Small intestine (tissue), 7 donors: ENCODE results near the gene TNFRSF1A. TPM values are rescaled to one million over a fixed set of nuclear protein-coding genes. Genes with fewer than 3 reads are reported as not detected.

Experiments used
- DNase-seq, 2 donors: peaks; one replicate each; pipeline versions ENCODE4 v3.0.0 to v3.0.0-alpha.2; 2013
- FAIRE-seq: peaks from 2 replicates; lab custom pipeline; 2012; peaks lifted over from hg19 to GRCh38; lab: Jason Lieb, UNC
- H3K27ac ChIP-seq, 3 donors: one replicate each; pipeline ENCODE4 v1.5.1; 2013; ENCODE audit warnings: low read length in 2 of 3, mild to moderate bottlenecking in 2 of 3, control low read depth in 1 of 3, inconsistent platforms in 1 of 3, low read depth in 1 of 3, moderate library complexity in 1 of 3
- H3K27me3 ChIP-seq, 3 donors: one replicate each; pipeline ENCODE4 v1.6.1; 2013; ENCODE audit warnings: low read length in 3 of 3, inconsistent platforms in 1 of 3; ENCODE audit not compliant: control insufficient read depth in 3 of 3, insufficient read depth in 3 of 3
- H3K36me3 ChIP-seq, 3 donors: one replicate each; pipeline ENCODE4 v1.6.1; 2013; ENCODE audit warnings: low read length in 3 of 3, inconsistent platforms in 1 of 3, low read depth in 1 of 3, mild to moderate bottlenecking in 1 of 3, moderate library complexity in 1 of 3; ENCODE audit not compliant: control insufficient read depth in 3 of 3, insufficient read depth in 2 of 3
- H3K4me1 ChIP-seq, 3 donors: one replicate each; pipeline ENCODE4 v1.6.1; 2013; ENCODE audit warnings: low read length in 2 of 3, inconsistent platforms in 1 of 3, low read depth in 1 of 3, mild to moderate bottlenecking in 1 of 3, moderate library complexity in 1 of 3; ENCODE audit not compliant: control insufficient read depth in 3 of 3, insufficient read depth in 2 of 3
- H3K4me3 ChIP-seq, 3 donors: one replicate each; pipeline ENCODE4 v1.5.1; 2013; ENCODE audit warnings: low read length in 3 of 3, control low read depth in 1 of 3, inconsistent platforms in 1 of 3, low read depth in 1 of 3, mild to moderate bottlenecking in 1 of 3, moderate library complexity in 1 of 3
- H3K9me3 ChIP-seq, 2 donors: one replicate each; pipeline ENCODE4 v1.6.1; 2013; ENCODE audit warnings: low read depth in 1 of 2, low read length in 1 of 2; ENCODE audit not compliant: control insufficient read depth in 2 of 2, insufficient read depth in 1 of 2
- WGBS, 3 donors: extraction: QIAGEN DNeasy Blood & Tissue Kit; methylation state at CpG; one replicate each; pipeline ENCODE4 v1.1.7; 2013; 5-methylcytosine and 5-hydroxymethylcytosine counted together
- polyA plus RNA-seq, 4 donors: library from polyadenylated mRNA; stranded (reverse) in 3 of 4; unstranded in 1 of 4; fragments of 200-250 nt in 3 of 4; fragments of 120-200 nt in 1 of 4; gene quantifications; one replicate each; pipeline versions ENCODE4 v1.2.1 to v1.2.3, GENCODE V29; 2013
- donor health status: healthy with polysubstance abuse.
- donor health status: control.
- donor health status: control.
- donor health status: Bipolar disorder and iron deficiency.
- donor health status: healthy.

TNFRSF1A gene
- polyA plus RNA-seq, 4 donors = 77.2 to 108 (median 97.6) TPM

- FAIRE-seq = no peak
- H3K9me3 ChIP-seq = no peaks in the 10 kb centered on the region
- 13 to 37% (median 29%) methylated on average over 8 of the region's 8 CpGs for WGBS, 3 donors
- no peaks in the 10 kb centered on the region for H3K27me3 ChIP-seq
- peaks cover 9 to 47% (median 9%) of the 10 kb centered on the region in 3 donors for H3K4me1 ChIP-seq
- H3K36me3 ChIP-seq = peaks cover 0 to 7% (median 0%) of the 10 kb centered on the region in 3 donors
- H3K4me3 ChIP-seq = peak overlapping the region in 1 of 3 donors; percentile 2
- peak overlapping the region; percentile 42 to 87 (median 42) for H3K27ac ChIP-seq
- DNase-seq = no peak
These were observed 30.6 kb upstream of the TNFRSF1A start for GRCh38 chr12:6372403-6373003.

DNA sequence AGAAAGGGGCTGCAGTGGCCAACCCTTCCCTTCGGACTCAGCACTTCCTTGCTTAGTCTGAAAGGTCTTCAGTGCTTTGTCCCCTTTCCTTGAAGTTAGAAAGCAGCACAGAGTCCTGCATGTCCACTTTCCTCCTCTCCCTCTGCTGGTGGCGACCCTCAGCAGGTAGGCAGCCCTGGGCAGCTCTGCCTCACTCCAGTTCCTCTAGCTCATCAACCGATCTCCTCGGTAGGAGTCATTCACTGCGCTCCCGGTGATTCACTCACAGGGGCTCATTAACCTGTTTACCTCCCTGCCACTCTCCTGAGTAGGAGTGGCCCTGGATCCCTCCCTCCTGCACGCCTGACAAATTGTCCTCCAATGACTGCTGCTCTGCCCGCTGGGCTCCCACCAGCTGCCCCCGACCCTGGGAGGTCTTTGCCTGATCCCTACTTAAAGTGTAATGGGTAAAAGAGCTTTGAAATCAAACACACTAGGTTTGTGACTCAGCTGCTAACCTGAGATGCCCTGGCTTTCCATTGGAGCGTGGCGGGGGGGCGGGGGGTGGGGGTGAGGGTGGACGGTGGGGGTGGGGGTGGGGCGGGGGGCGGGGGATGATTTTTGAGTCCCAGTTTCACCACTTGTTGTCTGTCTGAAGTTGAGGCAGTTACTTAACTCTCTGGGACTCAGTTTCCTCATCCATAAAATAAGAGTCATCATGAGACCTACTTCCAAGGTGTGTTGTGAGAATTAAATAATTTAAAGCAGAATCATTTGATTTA, 29.3 kb upstream of the TNFRSF1A start:
- peaks cover 0 to 7% (median 0%) of the 10 kb centered on the region in 3 donors for H3K36me3 ChIP-seq
- DNase-seq = peak; percentile 87
- no peak overlapping the region for H3K4me3 ChIP-seq
- no peak for FAIRE-seq
- H3K27me3 ChIP-seq = no peaks in the 10 kb centered on the region
- peak overlapping the region; percentile 24 to 74 (median 49) for H3K27ac ChIP-seq
- peaks cover 4 to 34% (median 6%) of the 10 kb centered on the region in 3 donors for H3K4me1 ChIP-seq
- H3K9me3 ChIP-seq = no peaks in the 10 kb centered on the region
- 15 to 43% (median 31%) methylated on average over 14 to 15 of the region's 15 CpGs for WGBS, 3 donors

GRCh38 chr12:6370576-6370935, 28.7 kb upstream of the TNFRSF1A start:
- WGBS, 3 donors = 60 to 86% (median 86%) methylated on average over 4 of the region's 4 CpGs
- Histone ChIP-seq H3K36me3 (peaks cover 0 to 7% (median 0%) of the 10 kb centered on the region in 3 donors), H3K4me3 (no peak overlapping the region), H3K9me3 (no peaks in the 10 kb centered on the region), H3K27me3 (no peaks in the 10 kb centered on the region), H3K4me1 (peaks cover 3 to 27% (median 4%) of the 10 kb centered on the region in 3 donors), H3K27ac (peak overlapping the region; percentile 24 to 74 (median 49))
- no peak for DNase-seq
- FAIRE-seq = no peak

GRCh38 chr12:6369916-6370575, 28.2 kb upstream of the TNFRSF1A start:
- Histone ChIP-seq H3K36me3 (peaks cover 0 to 7% (median 0%) of the 10 kb centered on the region in 3 donors), H3K4me3 (no peak overlapping the region), H3K4me1 (peaks cover 3 to 22% (median 4%) of the 10 kb centered on the region in 3 donors), H3K27me3 (no peaks in the 10 kb centered on the region), H3K9me3 (no peaks in the 10 kb centered on the region), H3K27ac (no peak overlapping the region)
- DNase-seq (no peak), FAIRE-seq (no peak)
- 81 to 88% (median 84%) methylated on average over 9 of the region's 9 CpGs for WGBS, 3 donors

- WGBS, 3 donors = 87 to 90% (median 89%) methylated on average over 9 of the region's 9 CpGs
- DNase-seq (no peak), FAIRE-seq (no peak)
- Histone ChIP-seq H3K4me3 (no peak overlapping the region), H3K36me3 (peaks cover 0 to 4% (median 0%) of the 10 kb centered on the region in 3 donors), H3K27me3 (no peaks in the 10 kb centered on the region), H3K9me3 (no peaks in the 10 kb centered on the region), H3K27ac (peak overlapping the region in 1 of 3 donors; percentile 12), H3K4me1 (peaks cover 3 to 16% (median 4%) of the 10 kb centered on the region in 3 donors)
These were observed 27.1 kb upstream of the TNFRSF1A start for GRCh38 chr12:6368906-6369525.

DNA sequence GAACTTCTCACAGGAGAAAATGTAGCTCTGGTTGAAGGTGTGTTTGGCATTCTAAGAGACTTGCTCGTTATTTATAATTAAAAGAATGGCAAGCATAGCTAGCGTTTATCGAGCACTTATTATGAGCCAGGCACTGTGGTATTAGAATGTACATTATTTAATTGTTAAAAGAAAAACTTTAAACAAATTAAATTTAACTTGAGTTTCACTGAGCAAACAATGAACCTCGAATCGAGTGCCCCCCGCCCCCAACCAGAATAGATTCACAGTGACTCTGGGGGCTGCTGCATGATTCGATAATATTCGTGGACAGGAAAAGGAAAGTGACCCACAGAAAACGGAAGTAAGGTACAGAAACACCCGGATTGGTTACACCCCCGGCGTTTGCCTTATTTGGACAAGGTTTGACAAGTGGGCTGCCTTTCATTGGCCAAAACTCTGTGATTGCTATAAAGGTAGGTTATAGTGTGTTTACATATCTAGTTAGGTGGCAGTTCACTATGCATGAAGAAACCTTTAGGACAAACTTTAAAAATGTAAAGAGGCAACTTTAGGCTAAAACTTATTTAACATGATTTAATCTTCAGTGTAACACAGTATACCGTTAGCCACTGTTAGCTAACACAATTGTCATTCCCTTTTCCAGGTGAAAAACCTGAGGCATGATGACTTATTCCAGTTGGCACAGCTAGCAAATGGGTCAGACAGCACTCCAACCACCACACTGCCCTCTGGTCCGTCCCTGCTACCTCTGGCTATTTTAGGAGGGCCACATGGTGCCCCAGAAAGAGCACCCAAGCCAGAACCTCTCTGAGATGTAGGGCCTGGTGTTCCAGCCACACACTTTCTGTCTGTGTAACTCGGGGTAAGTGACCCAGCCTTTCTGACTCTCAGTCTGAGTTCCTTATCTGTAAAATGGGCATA, 26.4 kb upstream of the TNFRSF1A start:
- FAIRE-seq (no peak), DNase-seq (no peak)
- H3K27ac ChIP-seq = peak overlapping the region in 1 of 3 donors; percentile 12
- H3K4me1 ChIP-seq = peaks cover 3 to 16% (median 4%) of the 10 kb centered on the region in 3 donors
- no peak overlapping the region for H3K4me3 ChIP-seq
- no peaks in the 10 kb centered on the region for H3K27me3 ChIP-seq
- H3K36me3 ChIP-seq = peaks cover 0 to 4% (median 0%) of the 10 kb centered on the region in 3 donors
- WGBS, 3 donors = 67 to 74% (median 67%) methylated on average over 15 of the region's 15 CpGs
- no peaks in the 10 kb centered on the region for H3K9me3 ChIP-seq

DNA sequence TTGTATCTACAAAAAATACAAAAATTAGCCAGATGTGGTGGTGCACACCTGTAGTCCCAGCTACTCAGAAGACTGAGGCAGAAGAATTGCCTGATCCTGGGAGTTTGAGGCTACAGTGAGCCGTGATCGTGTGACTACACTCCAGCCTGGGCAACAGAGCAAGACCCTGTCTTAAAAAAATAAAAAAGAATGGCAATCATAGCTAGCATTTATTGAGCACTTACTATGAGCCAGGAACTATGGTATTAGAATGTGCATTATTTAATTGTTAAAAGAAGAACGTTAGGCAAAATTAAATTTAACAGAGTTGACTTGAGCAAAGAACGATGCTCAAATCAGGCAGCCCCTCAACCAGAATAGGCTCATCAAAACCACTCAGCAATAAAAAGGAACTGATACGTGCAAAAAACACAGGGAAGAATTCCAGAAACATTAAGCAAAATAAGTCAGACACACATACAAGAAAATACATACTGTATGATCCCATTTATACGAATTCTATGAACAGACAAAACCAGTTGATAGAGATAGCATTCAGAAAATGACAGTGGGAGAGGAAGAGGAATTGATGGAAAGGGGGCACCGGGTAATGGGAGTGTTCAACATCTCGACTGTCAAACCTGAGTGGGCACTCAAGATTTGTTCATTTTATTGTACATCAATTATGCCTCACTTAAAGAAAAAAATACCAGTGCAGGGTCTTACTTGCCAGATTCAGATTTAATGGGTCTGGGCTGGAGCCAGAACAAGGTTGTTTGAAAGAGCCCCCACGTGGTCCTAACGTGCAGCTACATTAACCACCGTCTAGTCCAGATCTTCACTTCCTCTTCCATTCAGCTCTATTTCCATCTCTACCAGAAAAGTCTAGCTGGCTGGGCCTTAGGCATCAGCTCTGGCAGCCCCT, 25.4 kb upstream of the TNFRSF1A start:
- H3K36me3 ChIP-seq = peaks cover 0 to 4% (median 0%) of the 10 kb centered on the region in 3 donors
- H3K4me3 ChIP-seq = no peak overlapping the region
- peaks cover 3 to 20% (median 4%) of the 10 kb centered on the region in 3 donors for H3K4me1 ChIP-seq
- 60 to 67% (median 61%) methylated on average over 11 of the region's 11 CpGs for WGBS, 3 donors
- FAIRE-seq = no peak
- H3K9me3 ChIP-seq = no peaks in the 10 kb centered on the region
- no peaks in the 10 kb centered on the region for H3K27me3 ChIP-seq
- H3K27ac ChIP-seq = peak overlapping the region in 1 of 3 donors; percentile 11
- DNase-seq = no peak
